Dermis blood vessel endothelial cell (primary cell): ENCODE data around the gene GPR158. TPM values are rescaled to one million over a fixed set of nuclear protein-coding genes. Genes with fewer than 3 reads are reported as not detected.
"Not testable (repeated sequence)": the region's sequence is repeated elsewhere in the genome, so short reads cannot be mapped to it uniquely, and the experiment has no call there.

Experiments used
- DNase-seq: peaks from one replicate; pipeline ENCODE4 v3.0.0; 2010
- total RNA-seq: library from RNA; depleted of rRNA; stranded (reverse); fragments of >200 nt; gene quantifications from 2 replicates; pipeline ENCODE4 v1.2.3, GENCODE V29; 2014

GPR158 gene
- not detected in 2 replicates for total RNA-seq

GRCh38 chr10:25174461-25175230 is at the start of gene GPR158:
Gene GPR158, plus strand, starts transcription at chr10:25175001. Its CDS starts 420 bp downstream, at chr10:25175421.
- peak; percentile 91 for DNase-seq

- DNase-seq: no peak
These were observed 49.6 kb upstream of the GPR158 start for GRCh38 chr10:25125201-25125611.

GRCh38 chr10:25129592-25129991 is 45.2 kb upstream of the GPR158 start:
- no peak for DNase-seq

DNA sequence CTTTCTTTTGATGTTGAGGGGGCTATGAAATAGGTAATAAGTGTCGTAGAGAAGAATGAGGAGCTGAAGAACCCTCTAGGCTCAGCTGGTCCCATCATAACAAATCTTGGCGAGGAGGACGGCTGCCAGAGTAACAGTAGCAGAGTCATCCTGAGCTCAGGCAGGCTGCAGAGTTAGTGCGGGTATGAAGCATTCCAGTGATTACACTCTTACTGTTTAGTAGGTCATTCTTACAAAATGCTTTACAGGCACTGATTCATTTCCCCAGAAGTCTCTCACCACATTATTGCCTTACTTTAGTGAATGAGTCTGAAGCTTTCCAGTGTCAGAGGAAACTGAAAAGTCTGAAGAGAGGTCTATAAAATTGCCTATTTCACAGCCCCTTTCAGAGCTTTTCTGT is 43.9 kb upstream of the GPR158 start:
- DNase-seq: no peak

GRCh38 chr10:25142116-25142864 is 32.5 kb upstream of the GPR158 start:
- DNase-seq: no peak

GRCh38 chr10:25157650-25158049 is 17.2 kb upstream of the GPR158 start:
- no peak for DNase-seq

DNA sequence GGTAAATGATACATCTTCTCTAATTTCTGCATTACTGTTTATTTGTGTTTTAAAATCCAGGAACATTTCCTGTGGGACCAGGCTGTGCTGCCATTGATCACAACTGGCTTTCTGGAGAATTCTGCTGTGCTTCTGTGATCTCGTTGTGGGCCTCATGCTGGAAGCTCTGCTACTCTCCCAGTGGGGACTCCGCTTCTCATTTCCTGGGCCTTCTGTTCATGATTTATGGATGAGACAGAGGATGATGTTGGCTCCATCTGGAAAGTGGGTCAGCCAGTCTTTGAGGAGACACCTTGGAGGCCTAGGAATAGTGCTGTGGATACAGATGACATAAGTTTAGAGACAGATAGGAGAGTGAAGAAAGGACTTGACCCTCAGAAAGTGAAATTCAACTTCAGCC is 15.2 kb upstream of the GPR158 start:
- no peak for DNase-seq

DNA sequence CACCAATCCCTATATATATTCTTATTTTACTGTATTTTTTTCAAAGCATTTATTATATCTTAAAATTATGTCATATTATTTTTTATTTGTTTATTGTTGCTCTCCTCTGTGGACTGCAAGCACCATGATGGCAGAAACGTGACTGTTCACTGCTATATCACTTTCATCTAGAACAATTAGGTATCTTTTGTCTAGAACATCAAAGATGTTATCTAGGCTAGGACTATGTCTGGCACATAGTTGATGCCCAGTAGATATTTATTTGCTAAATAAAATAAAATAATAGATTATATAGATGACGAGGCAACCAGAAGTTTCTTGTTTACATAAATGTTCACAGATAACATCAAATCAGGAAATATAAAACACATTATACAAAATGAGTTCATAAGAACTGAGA is 12.4 kb upstream of the GPR158 start:
- DNase-seq: no peak

DNA sequence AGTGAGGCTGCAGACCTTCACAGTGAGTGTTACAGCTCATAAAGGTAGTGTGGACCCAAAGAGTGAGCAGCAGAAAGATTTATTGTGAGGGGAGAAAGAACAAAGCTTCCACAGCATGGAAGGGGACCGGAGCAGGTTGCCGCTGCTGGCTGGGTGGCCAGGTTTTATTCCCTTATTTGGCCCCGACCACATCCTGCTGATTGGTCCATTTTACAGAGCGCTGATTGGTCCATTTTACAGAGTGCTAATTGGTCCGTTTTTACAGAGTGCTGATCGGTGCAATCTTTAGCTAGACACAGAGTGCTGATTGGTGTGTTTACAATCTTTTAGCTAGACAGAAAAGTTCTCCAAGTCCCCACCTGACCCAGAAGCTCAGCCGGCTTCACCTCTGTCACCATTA is 11.3 kb upstream of the GPR158 start:
- not testable (repeated sequence) for DNase-seq

GRCh38 chr10:25169740-25170139 is 5.1 kb upstream of the GPR158 start:
- no peak for DNase-seq

DNA sequence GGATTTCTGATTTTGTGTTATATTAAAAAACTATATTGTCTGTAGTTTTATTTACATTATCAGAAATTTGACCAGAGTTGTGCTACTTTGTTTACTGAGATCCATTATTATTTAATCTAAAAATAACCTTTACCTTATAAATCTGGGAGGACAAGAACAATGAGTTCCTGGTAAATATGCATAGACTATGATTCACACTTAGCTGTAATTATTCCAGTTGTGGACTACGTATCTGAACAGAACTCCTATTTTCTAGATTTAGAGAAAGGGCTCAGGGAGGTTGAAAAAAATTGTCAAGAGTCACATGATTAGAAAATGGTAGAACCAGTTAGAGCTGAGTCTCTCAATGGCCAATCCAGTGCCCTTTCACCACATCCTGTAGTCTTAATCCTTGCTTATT is 4.2 kb upstream of the GPR158 start:
- no peak for DNase-seq

DNA sequence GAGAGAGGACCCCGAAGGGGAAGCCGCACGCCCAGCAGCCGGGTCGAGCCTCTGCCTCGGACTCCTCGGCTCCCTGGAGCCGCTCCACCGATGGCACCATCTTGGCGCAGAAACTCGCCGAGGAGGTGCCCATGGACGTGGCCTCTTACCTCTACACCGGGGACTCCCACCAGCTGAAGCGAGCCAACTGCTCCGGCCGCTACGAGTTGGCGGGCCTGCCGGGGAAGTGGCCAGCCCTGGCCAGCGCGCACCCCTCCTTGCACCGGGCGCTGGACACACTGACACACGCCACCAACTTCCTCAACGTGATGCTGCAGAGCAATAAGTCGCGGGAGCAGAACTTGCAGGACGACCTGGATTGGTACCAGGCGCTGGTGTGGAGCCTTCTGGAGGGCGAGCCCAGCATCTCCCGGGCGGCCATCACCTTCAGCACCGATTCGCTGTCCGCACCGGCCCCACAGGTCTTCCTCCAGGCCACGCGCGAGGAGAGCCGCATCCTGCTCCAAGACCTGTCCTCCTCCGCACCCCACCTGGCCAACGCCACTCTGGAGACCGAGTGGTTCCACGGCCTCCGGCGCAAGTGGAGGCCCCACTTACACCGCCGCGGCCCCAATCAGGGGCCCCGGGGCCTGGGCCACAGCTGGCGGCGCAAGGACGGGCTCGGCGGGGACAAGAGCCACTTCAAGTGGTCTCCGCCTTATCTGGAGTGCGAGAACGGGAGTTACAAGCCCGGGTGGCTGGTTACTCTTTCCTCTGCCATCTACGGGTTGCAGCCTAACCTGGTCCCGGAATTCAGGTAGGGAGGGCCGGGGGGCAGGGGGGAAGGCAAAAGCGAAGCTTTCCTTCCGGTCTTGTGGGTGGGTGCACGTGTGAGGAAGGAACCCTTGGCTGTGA is 973 bp downstream of the GPR158 start:
- DNase-seq: no peak

- no peak for DNase-seq
These were observed 1.7 kb downstream of the GPR158 start for GRCh38 chr10:25176421-25176968.

GRCh38 chr10:25177093-25177753 is 2.4 kb downstream of the GPR158 start:
- DNase-seq: no peak

DNA sequence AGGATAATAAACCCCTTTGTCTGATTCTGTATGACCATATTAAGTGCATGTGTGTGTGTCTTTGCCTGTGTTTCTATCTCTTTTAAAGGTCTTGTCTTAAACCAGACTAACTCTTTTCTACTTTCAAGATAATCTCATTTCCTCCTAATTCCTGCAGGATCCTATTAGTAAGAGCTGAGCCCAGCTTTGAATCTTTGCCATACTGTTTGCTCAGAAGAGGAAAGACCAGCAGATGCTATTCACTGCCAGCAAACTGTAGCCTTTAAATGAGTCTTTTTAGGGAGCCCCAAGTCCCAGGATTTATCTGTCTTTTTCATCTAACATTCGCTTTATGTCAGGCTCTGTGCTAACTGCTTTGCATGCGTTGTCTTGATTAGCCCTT is 2.9 kb downstream of the GPR158 start:
- DNase-seq: no peak

DNA sequence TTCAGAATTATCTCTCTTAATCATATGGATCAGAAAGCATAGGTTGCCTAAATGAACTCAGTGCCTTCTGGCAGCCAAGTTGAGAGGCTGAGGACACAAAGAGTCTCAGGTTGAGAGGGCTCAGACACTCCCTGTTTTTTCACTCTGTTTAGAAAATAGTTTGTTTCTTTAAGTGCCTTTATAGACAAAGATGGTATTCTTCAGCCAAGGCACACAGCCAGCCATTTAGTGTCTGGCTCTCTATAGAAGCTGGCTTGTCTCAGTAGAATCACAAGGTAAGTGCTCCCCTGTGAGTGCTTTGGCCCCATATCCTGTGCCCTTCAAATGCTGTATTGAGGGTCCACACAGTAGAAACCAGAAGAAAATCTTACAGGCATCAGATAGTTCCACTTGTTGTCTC is 3.6 kb downstream of the GPR158 start:
- no peak for DNase-seq

- DNase-seq: no peak
These were observed 6.0 kb downstream of the GPR158 start for GRCh38 chr10:25180801-25181200.

- DNase-seq: no peak
These were observed 7.8 kb downstream of the GPR158 start for GRCh38 chr10:25182636-25183035.

DNA sequence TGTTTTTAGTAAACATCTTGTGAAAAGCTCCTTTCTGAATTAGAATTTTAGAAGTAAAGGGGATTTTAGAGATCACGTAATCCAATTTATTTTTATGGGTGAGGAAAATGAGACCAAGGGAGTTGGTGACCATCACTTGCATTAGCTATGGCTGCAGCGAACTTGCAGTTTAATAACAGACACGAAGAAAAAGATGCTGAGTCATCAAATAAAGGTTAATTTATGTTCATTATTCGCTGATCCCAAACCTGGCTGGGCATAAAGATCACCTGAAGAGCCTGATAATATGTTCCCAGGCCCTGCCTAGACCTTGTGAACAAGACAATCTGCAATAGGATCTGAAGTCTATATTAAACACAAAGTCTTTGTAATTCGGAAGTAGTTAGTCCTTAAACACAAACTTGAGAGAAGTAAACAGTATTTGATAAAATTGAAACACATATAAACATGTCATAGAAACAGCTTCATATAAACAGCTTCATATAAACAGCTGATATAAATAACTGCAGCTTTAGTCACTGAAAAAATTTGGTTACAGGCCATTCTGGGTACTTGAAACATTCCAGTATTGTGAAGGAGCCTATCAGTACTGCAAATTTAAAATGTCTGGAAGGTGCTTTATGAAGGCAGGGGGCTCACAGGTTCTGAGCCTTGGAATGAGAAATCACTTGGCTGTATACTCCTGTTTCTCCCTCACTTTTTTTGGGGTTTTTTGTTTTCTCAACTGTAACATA is 16.5 kb downstream of the GPR158 start:
- DNase-seq: no peak

- no peak for DNase-seq
These were observed 23.4 kb downstream of the GPR158 start for GRCh38 chr10:25198151-25198550.

DNA sequence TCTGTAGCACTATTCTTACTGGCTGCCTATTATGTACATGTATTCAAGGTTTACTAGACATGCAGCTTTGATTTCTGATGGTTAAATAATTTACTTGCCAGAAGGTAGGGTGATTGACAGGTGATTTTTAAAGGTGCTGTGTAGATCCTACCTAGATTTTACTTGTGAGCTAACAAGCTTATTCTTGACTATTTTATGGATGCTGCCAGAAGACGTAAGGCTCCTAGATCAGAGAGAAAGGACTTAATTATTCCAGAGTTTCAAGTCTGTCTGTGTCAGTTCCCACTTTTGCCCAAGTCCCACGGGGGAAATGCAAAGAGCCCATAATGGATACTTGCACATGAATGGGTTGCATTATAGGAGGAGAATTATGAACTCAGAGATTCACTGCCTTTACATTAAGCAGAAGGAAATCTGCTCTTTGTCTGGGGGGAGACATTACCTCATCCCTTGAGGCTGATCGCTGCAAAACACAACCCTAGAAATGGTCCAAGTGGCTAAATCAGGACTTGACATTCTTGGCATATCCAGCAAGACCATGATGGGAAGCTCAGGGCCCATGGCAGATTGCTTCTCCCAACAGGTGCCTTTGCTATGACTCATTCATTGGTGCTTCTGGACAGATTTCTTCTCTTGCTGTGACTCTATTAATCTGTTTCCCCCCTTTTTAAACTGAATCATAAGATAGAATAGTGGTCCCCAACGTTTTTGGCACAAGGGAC is 32.1 kb downstream of the GPR158 start:
- no peak for DNase-seq
